GM23248 (cell line): ENCODE data around the gene GNAI2. TPM values are rescaled to one million over a fixed set of nuclear protein-coding genes. Genes with fewer than 3 reads are reported as not detected.
A peak's percentile ranks its signal among the peaks of the same experiment; 100 is the strongest.

ENCODE experiments used
- DNase-seq: peaks from one replicate; pipeline ENCODE4 v3.0.0-alpha.2; 2015
- H2AFZ ChIP-seq: fragments of 200-600 bp; sonication (generic); 2 replicates; pipeline ENCODE4 v1.6.1; 2016; ENCODE audit warnings: antibody characterized with exemption
- H3F3A ChIP-seq: fragments of 200-600 bp; sonication (generic); 2 replicates; pipeline ENCODE4 v1.6.1; 2016; ENCODE audit warnings: mild to moderate bottlenecking, antibody characterized with exemption, mixed run types; ENCODE audit not compliant: insufficient read depth
- H3K27ac ChIP-seq: fragments of 200-600 bp; sonication (generic); 2 replicates; pipeline ENCODE4 v1.5.1; 2016; ENCODE audit warnings: mild to moderate bottlenecking
- H3K27me3 ChIP-seq: fragments of 200-600 bp; sonication (generic); replicated peaks from 2 replicates; pipeline ENCODE4 v1.6.1; 2016; ENCODE audit warnings: mild to moderate bottlenecking; ENCODE audit not compliant: insufficient read depth
- H3K36me3 ChIP-seq: fragments of 200-600 bp; sonication (generic); 2 replicates; pipeline ENCODE4 v1.6.1; 2016; ENCODE audit warnings: low read depth, mild to moderate bottlenecking
- H3K4me1 ChIP-seq: fragments of 200-600 bp; sonication (generic); 2 replicates; pipeline ENCODE4 v1.6.1; 2016; ENCODE audit warnings: mild to moderate bottlenecking; ENCODE audit not compliant: insufficient read depth
- H3K4me2 ChIP-seq: fragments of 200-600 bp; sonication (generic); one replicate; pipeline ENCODE4 v1.6.1; 2016; ENCODE audit warnings: mild to moderate bottlenecking; ENCODE audit not compliant: unreplicated experiment
- H3K4me3 ChIP-seq: fragments of 200-600 bp; sonication (generic); 2 replicates; pipeline ENCODE4 v1.5.1; 2016; ENCODE audit warnings: mild to moderate bottlenecking
- H3K79me2 ChIP-seq: fragments of 200-600 bp; sonication (generic); 2 replicates; pipeline ENCODE4 v1.6.1; 2016; ENCODE audit warnings: mild to moderate bottlenecking; ENCODE audit not compliant: insufficient read depth
- H3K9ac ChIP-seq: fragments of 200-600 bp; sonication (generic); 2 replicates; pipeline ENCODE4 v1.6.1; 2016; ENCODE audit warnings: mild to moderate bottlenecking
- H3K9me2 ChIP-seq: fragments of 200-600 bp; sonication (generic); 2 replicates; pipeline ENCODE4 v1.6.1; 2016; ENCODE audit warnings: mixed run types, mild to moderate bottlenecking, moderate library complexity; ENCODE audit not compliant: insufficient read depth
- H3K9me3 ChIP-seq: fragments of 200-600 bp; sonication (generic); one replicate; pipeline ENCODE4 v1.6.1; 2017; ENCODE audit warnings: low read depth
- H4K20me1 ChIP-seq: fragments of 200-600 bp; sonication (generic); 2 replicates; pipeline ENCODE4 v1.6.0; 2016; ENCODE audit not compliant: insufficient read depth
- EZH2 ChIP-seq: fragments of 200-600 bp; sonication (generic); IDR thresholded peaks from 2 replicates; pipeline ENCODE4 v1.6.1; 2018; ENCODE audit warnings: antibody characterized with exemption, mild to moderate bottlenecking; ENCODE audit not compliant: insufficient read depth, poor library complexity, severe bottlenecking
- EZH2phosphoT487 ChIP-seq: fragments of 200-600 bp; sonication (generic); IDR thresholded peaks from 2 replicates; pipeline ENCODE4 v1.6.1; 2018; ENCODE audit warnings: antibody characterized with exemption, moderate library complexity, mild to moderate bottlenecking, low read depth; ENCODE audit not compliant: insufficient read depth
- WGBS, 2 experiments: methylation state at CpG; one replicate each; pipeline ENCODE4 v1.1.6; 2015 to 2017; ENCODE audit warnings: low lambda C conversion rate in 2 of 2, low coverage in 1 of 2; ENCODE audit errors: missing lambda C conversion rate in 2 of 2; 5-methylcytosine and 5-hydroxymethylcytosine counted together
- in situ Hi-C: fragments of 300-500 bp; cut with MboI; formaldehyde crosslinking; loops from 2 replicates; pipeline ENCODE4 v1.15.0; 2020
- polyA plus RNA-seq: library from polyadenylated mRNA; unstranded; fragments of >200 nt; fragmentation: Nextera tagmentation; extraction: Ambion mirVana; gene quantifications from 2 replicates; pipeline ENCODE4 v1.2.1, GENCODE V29; 2016
- total RNA-seq: library from RNA; depleted of rRNA; stranded (reverse); fragments of >200 nt; shearing (Covaris generic); gene quantifications from 2 replicates; pipeline ENCODE4 v1.2.3, GENCODE V29; 2014

GNAI2 gene
- total and polyA plus RNA-seq, 2 experiments from 2014 or later = 424 to 427 TPM

DNA sequence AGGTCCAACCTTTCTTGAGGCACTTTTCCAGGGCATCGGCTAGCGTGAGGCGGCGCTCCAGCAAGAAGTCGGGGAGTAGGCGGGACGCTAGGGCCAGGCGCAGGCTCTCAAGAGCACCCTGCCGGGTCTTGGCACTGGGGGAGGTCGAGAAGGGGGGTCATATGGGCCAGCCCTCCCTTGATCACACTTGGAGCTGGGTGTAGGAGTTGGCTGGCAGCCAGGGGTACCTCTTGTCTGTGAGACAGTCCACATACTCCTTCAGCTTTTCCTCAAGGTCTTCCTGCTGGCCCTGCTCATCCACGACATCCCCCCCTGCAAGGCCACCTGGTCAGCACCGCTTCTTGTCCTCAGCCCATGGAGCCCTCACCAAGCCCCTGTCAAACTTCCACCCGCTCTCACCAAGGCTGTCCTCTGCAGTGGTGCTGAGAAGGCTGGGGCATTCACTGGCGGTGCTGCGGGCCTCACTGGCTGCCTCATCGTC lies 54.2 kb downstream of the GNAI2 start:
- no peaks in the 10 kb centered on the region for H4K20me1 ChIP-seq
- H3K27ac ChIP-seq = no peak overlapping the region
- H2AFZ ChIP-seq = no peak overlapping the region
- no peaks in the 10 kb centered on the region for H3K27me3 ChIP-seq
- H3F3A ChIP-seq = no peaks in the 10 kb centered on the region
- in situ Hi-C loops = no loop called here
- no peak overlapping the region for H3K9ac ChIP-seq
- no peak overlapping the region for H3K4me2 ChIP-seq
- H3K79me2 ChIP-seq = peaks cover 28% of the 10 kb centered on the region
- 89 to 92% methylated on average over 16 of the region's 16 CpGs for WGBS, 2 experiments
- H3K9me2 ChIP-seq = no peaks in the 10 kb centered on the region
- TF ChIP-seq EZH2 (no peak), EZH2phosphoT487 (no peak)
- H3K9me3 ChIP-seq = no peaks in the 10 kb centered on the region
- peaks cover 5% of the 10 kb centered on the region; the same call in 1 of the 2 replicates for H3K4me1 ChIP-seq
- no peak for DNase-seq
- H3K4me3 ChIP-seq = no peak overlapping the region
- no peaks in the 10 kb centered on the region; the same call in 1 of the 2 replicates for H3K36me3 ChIP-seq

- Histone ChIP-seq H3K9me2 (no peaks in the 10 kb centered on the region), H3K9ac (peak within 1 kb of the TSS; percentile 92), H3F3A (no peaks in the 10 kb centered on the region), H3K27me3 (no peaks in the 10 kb centered on the region), H3K4me2 (peak within 1 kb of the TSS; percentile 85), H3K36me3 (no peaks in the 10 kb centered on the region; the same call in 1 of the 2 replicates), H3K79me2 (peaks cover 28% of the 10 kb centered on the region), H3K27ac (peak within 1 kb of the TSS; percentile 63), H3K4me3 (peak within 1 kb of the TSS; percentile 78), H3K9me3 (no peaks in the 10 kb centered on the region), H3K4me1 (peaks cover 5% of the 10 kb centered on the region; the same call in 1 of the 2 replicates), H4K20me1 (no peaks in the 10 kb centered on the region), H2AFZ (peak within 1 kb of the TSS; percentile 82)
- in situ Hi-C loops = no loop called here
- WGBS, 2 experiments = 2% methylated on average over 57 to 66 of the region's 67 CpGs
- peak; percentile 100 for DNase-seq
- TF ChIP-seq EZH2phosphoT487 = no peak
- TF ChIP-seq EZH2 = no peak
Measured at GRCh38 chr3:50292159-50293078, 56.4 kb downstream of the GNAI2 start, which contains the start of gene IFRD2. Gene IFRD2 (minus strand): TSS chr3:50292429. CDS start chr3:50292274, 155 bp downstream.

GRCh38 chr3:50293079-50293801 lies 57.2 kb downstream of the GNAI2 start:
- Histone ChIP-seq H3K4me2 (peak overlapping the region; percentile 83), H3K4me1 (peaks cover 5% of the 10 kb centered on the region), H3K27ac (peak overlapping the region; percentile 63), H3K9ac (peak overlapping the region; percentile 66), H3K9me2 (no peaks in the 10 kb centered on the region), H3K9me3 (no peaks in the 10 kb centered on the region), H2AFZ (peak overlapping the region; percentile 82), H3K4me3 (peak overlapping the region; percentile 63; the same call in 1 of the 2 replicates), H3K79me2 (peaks cover 28% of the 10 kb centered on the region), H3K36me3 (no peaks in the 10 kb centered on the region; the same call in 1 of the 2 replicates), H3F3A (no peaks in the 10 kb centered on the region), H3K27me3 (no peaks in the 10 kb centered on the region), H4K20me1 (no peaks in the 10 kb centered on the region)
- no peak for DNase-seq
- in situ Hi-C loops = no loop called here
- TF ChIP-seq EZH2 (no peak), EZH2phosphoT487 (no peak)
- 44 to 70% methylated on average over 8 to 12 of the region's 12 CpGs for WGBS, 2 experiments

DNA sequence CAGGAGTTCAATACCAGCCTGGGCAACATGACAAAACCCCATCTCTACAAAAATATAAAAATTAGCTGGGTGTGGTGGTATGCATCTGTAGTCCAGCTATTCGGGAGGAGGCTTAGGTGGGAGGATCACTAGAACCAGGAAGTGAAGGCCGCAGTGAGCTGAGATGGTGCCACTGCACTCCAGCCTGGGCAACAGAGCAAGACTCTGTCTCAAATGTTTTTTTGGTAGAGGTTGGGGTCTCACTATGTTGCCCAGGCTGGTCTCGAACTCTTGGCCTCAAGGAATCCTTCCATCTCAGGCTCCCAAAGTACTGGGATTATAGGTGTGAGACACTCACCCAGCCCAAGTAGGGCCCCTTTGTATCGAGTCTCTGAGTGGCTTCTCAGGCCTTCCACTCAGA lies 58.1 kb downstream of the GNAI2 start:
- in situ Hi-C loops = no loop called here
- H3K4me1 ChIP-seq = peaks cover 5% of the 10 kb centered on the region
- 80 to 90% methylated on average over 4 of the region's 4 CpGs for WGBS, 2 experiments
- no peak overlapping the region for H3K27ac ChIP-seq
- H3F3A ChIP-seq = no peaks in the 10 kb centered on the region
- H3K36me3 ChIP-seq = no peaks in the 10 kb centered on the region; the same call in 1 of the 2 replicates
- DNase-seq = no peak
- no peaks in the 10 kb centered on the region for H4K20me1 ChIP-seq
- no peaks in the 10 kb centered on the region for H3K9me2 ChIP-seq
- TF ChIP-seq EZH2 (no peak), EZH2phosphoT487 (no peak)
- no peak overlapping the region for H3K9ac ChIP-seq
- no peaks in the 10 kb centered on the region for H3K9me3 ChIP-seq
- peaks cover 28% of the 10 kb centered on the region for H3K79me2 ChIP-seq
- no peak overlapping the region for H2AFZ ChIP-seq
- no peak overlapping the region for H3K4me3 ChIP-seq
- H3K4me2 ChIP-seq = no peak overlapping the region
- no peaks in the 10 kb centered on the region for H3K27me3 ChIP-seq
